GM12878 (cell line): ENCODE data around the gene DGKE. TPM values are rescaled to one million over a fixed set of nuclear protein-coding genes. Genes with fewer than 3 reads are reported as not detected.

Experiments used
- ATAC-seq: fragments of 200-7000 bp; cut with Tn5 transposase; 3 replicates; pipeline ENCODE4 v1.9.1; 2020; ENCODE audit warnings: mild to moderate bottlenecking, moderate library complexity
- BruUV-seq: library from RNA; stranded (reverse); fragments of 400-500 nt; replicated peaks from 2 replicates; lab custom pipeline; 2021; lab: Mats Ljungman, UMichigan
- CTCF ChIA-PET: fragments of 300-600 bp; sonication (Branson Sonifier 250); formaldehyde crosslinking; extraction: SDS; loops from one replicate; lab custom pipeline; 2021; ENCODE audit warnings: inconsistent platforms; lab: Yijun Ruan, JAX
- POLR2A ChIA-PET: fragments of 350-600 bp; formaldehyde crosslinking; extraction: SDS; loops from one replicate; lab custom pipeline; 2021; ENCODE audit warnings: inconsistent platforms; lab: Charles Lee
- RAD21 ChIA-PET: fragments of 300-600 bp; sonication (Branson Sonifier 250); formaldehyde crosslinking; loops from one replicate; lab custom pipeline; 2023; ENCODE audit warnings: antibody characterized with exemption; ENCODE audit not compliant: unreplicated experiment; lab: Charles Lee
- SMC1A ChIA-PET: fragments of 300-600 bp; sonication (Branson Sonifier 250); formaldehyde crosslinking; loops from one replicate; lab custom pipeline; 2023; ENCODE audit not compliant: unreplicated experiment, uncharacterized antibody; lab: Charles Lee
- DNase-seq: peaks from one replicate; pipeline ENCODE4 v3.0.0-alpha.2; 2011; ENCODE audit warnings: low read depth, low spot score
- FAIRE-seq: peaks from 3 replicates; lab custom pipeline; 2011; peaks lifted over from hg19 to GRCh38; lab: Jason Lieb, UNC
- H2AFZ ChIP-seq: 2 replicates; pipeline ENCODE4 v1.6.0; 2011; ENCODE audit warnings: low read depth, low read length, control low read depth; ENCODE audit not compliant: control insufficient read depth
- H3K27ac ChIP-seq: 2 replicates; pipeline ENCODE4 v1.5.1; 2011; ENCODE audit warnings: control low read depth; ENCODE audit not compliant: control insufficient read depth, insufficient read depth
- H3K27me3 ChIP-seq, 2 experiments: replicated peaks in 1 of 2; 2 replicates each; pipeline versions ENCODE4 v1.6.0 to v1.6.1; 2011; ENCODE audit warnings: low read length in 1 of 2; ENCODE audit not compliant: control insufficient read depth in 2 of 2, insufficient read depth in 2 of 2
- H3K36me3 ChIP-seq, 2 experiments: 2 replicates each; pipeline ENCODE4 v1.5.1; 2011; ENCODE audit warnings: low read length in 1 of 2; ENCODE audit not compliant: control insufficient read depth in 2 of 2, insufficient read depth in 2 of 2
- H3K4me1 ChIP-seq: 2 replicates; pipeline ENCODE4 v1.6.1; 2011; ENCODE audit warnings: mild to moderate bottlenecking, low read length, moderate library complexity, mixed read lengths; ENCODE audit not compliant: control insufficient read depth, insufficient read depth
- H3K4me2 ChIP-seq: 2 replicates; pipeline ENCODE4 v1.6.0; 2011; ENCODE audit warnings: control low read depth; ENCODE audit not compliant: control insufficient read depth, insufficient read depth
- H3K4me3 ChIP-seq: fragments of 200-600 bp; sonication (generic); 2 replicates; pipeline ENCODE4 v1.5.1; 2016
- H3K79me2 ChIP-seq: 2 replicates; pipeline ENCODE4 v1.6.0; 2011; ENCODE audit warnings: low read length; ENCODE audit not compliant: control insufficient read depth, insufficient read depth
- H3K9ac ChIP-seq: 2 replicates; pipeline ENCODE4 v1.8.0; 2011; ENCODE audit warnings: low read length, control low read depth, mixed read lengths; ENCODE audit not compliant: control insufficient read depth, insufficient read depth
- H3K9me3 ChIP-seq: replicated peaks from 3 replicates; pipeline ENCODE4 v1.5.1; 2011; ENCODE audit warnings: mild to moderate bottlenecking, low read length; ENCODE audit not compliant: control insufficient read depth, insufficient read depth
- H4K20me1 ChIP-seq: 2 replicates; pipeline ENCODE4 v1.6.0; 2011; ENCODE audit not compliant: control insufficient read depth, insufficient read depth
- ASH2L ChIP-seq: fragments of 300-600, 200-600 bp; sonication (generic); IDR thresholded peaks from 2 replicates; pipeline ENCODE4 v1.6.1; 2017; ENCODE audit warnings: low read depth, mild to moderate bottlenecking, borderline replicate concordance
- BCLAF1 ChIP-seq: fragments of 450-650 bp; IDR thresholded peaks from 2 replicates; pipeline ENCODE4 v1.6.1; 2017; ENCODE audit warnings: antibody characterized with exemption, mild to moderate bottlenecking, moderate library complexity
- CHD1 ChIP-seq: IDR thresholded peaks from 2 replicates; pipeline ENCODE4 v1.6.1; 2012; ENCODE audit warnings: low read depth, low read length, improper control_type of control experiment
- EGR1 ChIP-seq, 2 experiments: IDR thresholded peaks; 1 replicate in 1 of 2; 2 replicates in 1 of 2; pipeline ENCODE4 v1.6.1; 2011 to 2012; ENCODE audit warnings: low read depth in 2 of 2, low read length in 2 of 2, borderline replicate concordance in 1 of 2, mild to moderate bottlenecking in 1 of 2, moderate library complexity in 1 of 2
- KAT2A ChIP-seq: conservative IDR thresholded peaks from 2 replicates; pipeline ENCODE4 v1.6.1; 2011; ENCODE audit warnings: low read depth, low read length; ENCODE audit not compliant: control insufficient read depth
- KDM1A ChIP-seq: fragments of 200-600 bp; sonication (generic); IDR thresholded peaks from 2 replicates; pipeline ENCODE4 v1.6.1; 2016; ENCODE audit warnings: borderline replicate concordance
- MYC ChIP-seq: IDR thresholded peaks from 2 replicates; pipeline ENCODE4 v1.6.1; 2011; ENCODE audit warnings: mild to moderate bottlenecking, low read length, moderate library complexity, inconsistent platforms; ENCODE audit not compliant: insufficient read depth, insufficient replicate concordance, insufficient read length, severe bottlenecking
- NRF1 ChIP-seq: conservative IDR thresholded peaks from 2 replicates; pipeline ENCODE4 v1.6.1; 2011; ENCODE audit warnings: mild to moderate bottlenecking, low read depth, low read length, improper control_type of control experiment
- POLR2A ChIP-seq: IDR thresholded peaks from 2 replicates; pipeline ENCODE4 v1.6.1; 2011; ENCODE audit warnings: low read depth, mild to moderate bottlenecking, low read length
- WGBS: methylation state at CpG from one replicate; pipeline ENCODE4 v1.1.6; 2016; ENCODE audit warnings: low lambda C conversion rate; ENCODE audit not compliant: insufficient replicate concordance, insufficient coverage; ENCODE audit errors: missing lambda C conversion rate; 5-methylcytosine and 5-hydroxymethylcytosine counted together
- in situ Hi-C: fragments of 300-500 bp; cut with MboI; formaldehyde crosslinking; loops from 9 replicates; pipeline ENCODE4 v1.14.3; 2018; ENCODE audit warnings: mixed read lengths
- intact Hi-C: fragments of 100-400 bp; cut with micrococcal nuclease; formaldehyde crosslinking; loops from one replicate; pipeline ENCODE4 v1.14.2; 2022; ENCODE audit not compliant: unreplicated experiment
- polyA plus RNA-seq, 11 experiments: library from polyadenylated mRNA; depleted of rRNA in 4 of 11; unstranded in 6 of 11; stranded (reverse) in 5 of 11; fragments of >200 nt; fragmentation: Nextera tagmentation in 4 of 11; fragmentation: Illumina TruSeq in 1 of 11; extraction: Ambion mirVana in 4 of 11; extraction: Trizol in 1 of 11; gene quantifications; 1 replicate in 1 of 11; 2 replicates in 10 of 11; pipeline versions ENCODE4 v1.2.1 to v1.2.3, GENCODE V29; 2011 to 2016; ENCODE audit warnings: inconsistent platforms in 2 of 11, missing spikeins in 2 of 11, low read depth in 1 of 11
- total RNA-seq, 4 experiments: library from RNA; depleted of rRNA in 3 of 4; stranded (reverse); fragments of >200 nt in 3 of 4; fragmentation: Illumina TruSeq in 1 of 4; extraction: Trizol in 1 of 4; gene quantifications; 2 replicates each; pipeline versions ENCODE4 v1.2.1 to v1.2.3, GENCODE V29; 2013 to 2021
- TF ChIP-seq, protein P1 (sequence below): IDR thresholded peaks from 2 replicates; pipeline ENCODE4 v1.6.1; 2011; ENCODE audit warnings: low read depth, low read length, improper control_type of control experiment, borderline replicate concordance

The DGKE gene
- total and polyA plus RNA-seq, 10 of the 15 experiments (the other 5 are each of a cell fraction or from before 2014, with no cell fraction given): 2.8 to 18.0 (median 11.6) TPM

- Histone ChIP-seq H3K79me2 (no peaks in the 10 kb centered on the region), H3K4me1 (no peaks in the 10 kb centered on the region), H3K27me3 (no peaks in the 10 kb centered on the region; a peak in 1 of 4 replicates), H3K36me3 (no peaks in the 10 kb centered on the region), H4K20me1 (no peaks in the 10 kb centered on the region), H3K9ac (no peak overlapping the region), H3K9me3 (no peaks in the 10 kb centered on the region), H2AFZ (no peak overlapping the region), H3K4me2 (no peak overlapping the region), H3K27ac (no peak overlapping the region), H3K4me3 (no peak overlapping the region)
- ChIA-PET RAD21 (no interaction called here), CTCF (interaction anchor here (1.0 kb wide), 1 partner anchor 71 kb away, joined by 3 read pairs; no protein-coding TSS in a partner anchor), POLR2A (no interaction called here), SMC1A (no interaction called here)
- intact Hi-C loops (no loop called here), in situ Hi-C loops (no loop called here)
- DNase-seq: no peak
- TF ChIP-seq MYC: no peak
- no peak for TF ChIP-seq ASH2L
- TF ChIP-seq NRF1: no peak
- TF ChIP-seq CHD1: no peak
- no peak for TF ChIP-seq KDM1A
- no peak for TF ChIP-seq KAT2A
- no peak for TF ChIP-seq POLR2A
- TF ChIP-seq, protein P1, sequence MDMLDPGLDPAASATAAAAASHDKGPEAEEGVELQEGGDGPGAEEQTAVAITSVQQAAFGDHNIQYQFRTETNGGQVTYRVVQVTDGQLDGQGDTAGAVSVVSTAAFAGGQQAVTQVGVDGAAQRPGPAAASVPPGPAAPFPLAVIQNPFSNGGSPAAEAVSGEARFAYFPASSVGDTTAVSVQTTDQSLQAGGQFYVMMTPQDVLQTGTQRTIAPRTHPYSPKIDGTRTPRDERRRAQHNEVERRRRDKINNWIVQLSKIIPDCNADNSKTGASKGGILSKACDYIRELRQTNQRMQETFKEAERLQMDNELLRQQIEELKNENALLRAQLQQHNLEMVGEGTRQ: no peak
- TF ChIP-seq BCLAF1: no peak
- TF ChIP-seq EGR1 (IDR thresholded peaks at IDR 0.05; ENCODE audit: borderline replicate concordance in 1 of 2, low read depth in 2 of 2, low read length in 2 of 2): no peak
- 87% methylated on average over 3 of the region's 3 CpGs for WGBS
- ATAC-seq: no peak
- FAIRE-seq: no peak
- BruUV-seq: no TSS peak
Observed at GRCh38 chr17:56807723-56808122, 26.2 kb upstream of the DGKE start.
